HG02623 (cell line): ENCODE data around the gene POLE.

ENCODE experiments used
- ATAC-seq: cut with Tn5 transposase; IDR thresholded peaks from one replicate; pipeline ENCODE4 v1.9.1; 2021; ENCODE audit warnings: moderate library complexity; ENCODE audit not compliant: unreplicated experiment

Gene POLE

DNA sequence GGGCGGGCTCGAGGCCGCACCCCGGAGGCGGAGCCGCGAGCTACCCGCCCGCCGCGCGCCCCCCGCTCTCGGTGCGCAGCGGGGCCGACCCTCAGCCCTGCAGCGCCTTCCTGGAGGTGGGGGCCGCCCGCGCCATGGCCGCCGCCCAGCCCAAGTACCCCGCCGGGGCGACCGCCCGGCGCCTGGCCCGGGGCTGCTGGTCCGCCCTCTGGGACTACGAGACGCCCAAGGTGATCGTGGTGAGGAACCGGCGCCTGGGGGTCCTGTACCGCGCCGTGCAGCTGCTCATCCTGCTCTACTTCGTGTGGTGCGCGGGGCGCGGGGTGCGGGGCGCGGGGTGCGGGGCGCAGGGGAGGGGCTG is 68.5 kb downstream of the POLE start, which contains the start of gene P2RX2:
P2RX2 (plus strand) TSS at position 94 of the 361 bp plus-strand sequence; CDS start at position 135, 41 bp downstream.
- no peak for ATAC-seq

DNA sequence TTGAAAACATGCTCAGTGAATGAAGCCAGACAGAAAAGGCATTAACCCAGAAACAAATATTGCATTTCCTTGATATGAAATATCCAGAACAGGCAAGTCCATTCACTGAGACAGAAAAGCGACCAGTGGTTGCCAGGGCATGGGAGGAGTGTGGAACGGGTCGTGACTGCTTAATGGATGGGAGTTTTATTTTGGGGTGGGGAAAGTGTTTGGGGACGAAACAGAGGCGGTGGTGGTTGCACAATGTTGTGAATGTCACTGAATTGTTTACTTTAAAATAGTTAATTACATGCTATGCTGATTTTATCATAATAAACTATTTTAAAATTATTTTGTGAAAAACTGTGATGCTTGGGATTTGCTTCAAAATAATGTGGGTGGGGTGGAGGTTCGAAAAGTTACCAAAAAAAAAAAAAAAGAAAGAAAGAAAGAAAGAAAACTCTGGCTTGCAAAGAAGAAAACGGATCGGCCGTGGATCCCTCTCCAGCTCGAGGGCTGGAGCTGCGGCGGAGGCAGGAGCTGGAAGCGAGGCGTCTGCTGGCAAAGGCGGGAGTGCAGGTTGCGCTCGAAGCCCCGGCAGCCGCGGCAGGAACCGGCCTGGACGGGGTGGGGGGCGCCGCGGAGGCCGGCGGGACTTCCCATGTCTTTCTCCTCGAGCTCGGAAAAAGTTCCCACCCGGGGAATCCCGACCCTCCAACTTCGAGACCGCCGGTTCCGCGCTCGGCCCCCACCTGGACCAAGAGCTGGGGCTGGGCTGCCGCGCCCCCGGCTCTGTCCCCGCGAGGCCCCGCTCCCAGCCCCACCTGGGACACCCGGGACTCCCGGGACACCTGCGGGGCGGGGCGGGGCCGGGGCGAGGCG is 69.1 kb downstream of the POLE start:
- ATAC-seq = no peak

DNA sequence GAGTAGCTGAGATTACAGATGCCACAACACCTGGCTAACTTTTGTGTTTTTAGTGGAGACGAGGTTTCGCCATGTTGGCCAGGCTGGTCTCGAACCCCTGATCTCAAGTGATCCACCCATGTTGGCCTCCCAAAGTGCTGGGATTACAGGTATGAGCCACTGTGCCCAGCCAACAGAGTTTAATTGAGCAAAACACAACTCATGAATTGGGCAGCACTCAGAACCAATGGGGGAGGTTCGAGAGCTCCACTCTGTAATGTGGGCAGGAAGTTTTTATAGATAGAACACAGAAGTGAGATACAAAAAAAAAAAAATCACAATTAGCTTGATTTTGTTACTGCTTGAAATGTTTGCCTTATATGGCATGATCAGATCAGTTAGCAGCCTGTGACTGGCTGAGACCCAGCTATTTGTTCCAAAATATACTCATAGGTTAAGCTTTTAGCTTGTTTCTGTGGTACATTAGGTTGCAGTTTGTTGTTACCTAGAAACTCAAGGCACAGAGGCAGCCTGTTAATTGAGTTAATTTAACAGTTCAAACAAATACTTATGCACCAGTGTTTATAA is 69.9 kb downstream of the POLE start:
- no peak for ATAC-seq

DNA sequence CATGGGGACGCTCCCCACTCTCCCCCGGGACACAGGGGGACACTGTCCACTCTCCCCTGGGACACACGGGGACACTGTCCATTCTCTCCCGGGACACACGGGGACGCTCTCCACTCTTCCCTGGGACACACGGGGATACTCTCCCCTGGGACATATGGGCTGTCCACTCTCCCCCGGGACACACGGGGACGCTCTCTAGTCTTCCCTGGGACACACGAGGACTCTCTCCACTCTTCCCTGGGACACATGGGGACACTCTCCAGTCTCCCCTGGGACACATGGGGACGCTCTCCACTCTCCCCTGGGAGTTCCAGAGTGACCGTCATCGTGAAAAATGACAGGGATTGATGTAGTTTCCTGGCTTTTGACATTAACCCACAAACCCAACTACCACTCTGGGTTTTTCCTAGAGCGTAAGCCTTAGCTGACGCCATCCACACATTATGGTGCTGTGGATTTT is 71.5 kb downstream of the POLE start:
- no peak for ATAC-seq

DNA sequence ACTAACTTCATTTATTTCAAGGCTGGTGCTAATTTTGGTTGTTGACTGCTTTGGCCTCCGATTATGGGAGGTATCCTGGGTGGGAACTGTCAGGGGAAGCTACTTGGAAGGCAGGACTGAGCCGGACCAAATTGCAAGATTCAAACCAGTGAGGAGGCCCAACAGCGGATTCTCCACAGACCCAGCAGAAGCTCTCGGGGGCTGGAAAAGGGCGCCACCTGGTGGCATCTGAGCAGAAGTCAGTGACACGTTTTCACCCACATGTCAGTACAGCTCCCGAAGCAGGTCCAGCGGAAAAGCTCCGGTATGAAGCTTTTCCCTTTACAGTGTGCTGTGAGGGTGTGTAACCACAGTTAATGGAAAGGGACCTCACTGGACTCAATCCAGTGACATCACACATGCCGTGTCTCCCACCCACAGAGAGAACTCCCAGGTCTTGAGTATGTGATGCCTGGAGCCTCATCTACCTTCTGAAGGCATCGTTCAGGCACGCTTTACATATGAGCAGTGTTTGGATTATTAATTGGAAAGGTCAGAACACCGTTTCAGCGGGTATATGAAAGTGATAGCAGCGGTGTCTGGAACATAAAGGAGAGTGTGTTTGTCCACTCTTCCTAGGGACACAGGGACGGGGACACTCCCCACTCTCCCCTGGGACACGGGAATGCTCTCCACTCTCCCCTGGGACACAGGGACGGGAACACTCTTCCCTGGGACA is 72.1 kb downstream of the POLE start:
- ATAC-seq = no peak

DNA sequence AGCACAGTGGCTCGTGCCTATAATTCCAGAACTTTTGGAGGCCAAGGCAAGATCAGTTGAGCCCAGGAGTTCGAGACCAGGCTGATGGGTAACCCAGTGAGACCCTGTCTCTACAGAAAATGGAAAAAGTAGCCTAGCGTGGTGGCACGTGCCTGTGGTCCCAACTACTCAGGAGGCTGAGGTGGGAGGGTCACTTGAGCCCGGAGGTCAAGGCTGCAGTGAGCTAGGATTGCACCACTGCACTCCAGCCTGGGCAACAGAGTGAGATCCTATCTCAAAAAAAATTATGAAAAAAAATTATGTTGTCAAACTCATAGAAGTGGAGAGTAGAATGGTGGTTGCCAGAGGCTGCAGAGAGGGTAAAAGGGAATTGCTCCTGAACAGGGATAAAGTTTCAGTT is 73.1 kb downstream of the POLE start:
- ATAC-seq = no peak

DNA sequence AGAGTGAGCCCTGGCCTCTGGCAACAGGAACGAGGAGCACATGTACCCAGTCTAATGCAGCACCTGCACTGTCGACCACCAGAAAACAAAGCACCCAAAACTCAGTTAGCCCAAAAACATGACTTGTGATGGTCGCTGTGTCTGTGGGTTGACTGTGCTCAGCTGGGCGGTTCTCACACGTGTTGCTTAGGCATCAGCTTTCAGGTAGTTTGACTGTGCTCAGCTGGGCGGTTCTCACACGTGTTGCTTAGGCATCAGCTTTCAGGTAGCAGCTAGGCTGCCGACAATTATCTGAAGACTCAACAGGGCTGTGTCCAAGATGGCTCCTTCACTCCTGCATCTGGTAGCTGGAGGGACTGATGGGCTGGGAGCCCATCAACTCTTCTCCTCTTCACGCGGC is 75.5 kb downstream of the POLE start:
- no peak for ATAC-seq

DNA sequence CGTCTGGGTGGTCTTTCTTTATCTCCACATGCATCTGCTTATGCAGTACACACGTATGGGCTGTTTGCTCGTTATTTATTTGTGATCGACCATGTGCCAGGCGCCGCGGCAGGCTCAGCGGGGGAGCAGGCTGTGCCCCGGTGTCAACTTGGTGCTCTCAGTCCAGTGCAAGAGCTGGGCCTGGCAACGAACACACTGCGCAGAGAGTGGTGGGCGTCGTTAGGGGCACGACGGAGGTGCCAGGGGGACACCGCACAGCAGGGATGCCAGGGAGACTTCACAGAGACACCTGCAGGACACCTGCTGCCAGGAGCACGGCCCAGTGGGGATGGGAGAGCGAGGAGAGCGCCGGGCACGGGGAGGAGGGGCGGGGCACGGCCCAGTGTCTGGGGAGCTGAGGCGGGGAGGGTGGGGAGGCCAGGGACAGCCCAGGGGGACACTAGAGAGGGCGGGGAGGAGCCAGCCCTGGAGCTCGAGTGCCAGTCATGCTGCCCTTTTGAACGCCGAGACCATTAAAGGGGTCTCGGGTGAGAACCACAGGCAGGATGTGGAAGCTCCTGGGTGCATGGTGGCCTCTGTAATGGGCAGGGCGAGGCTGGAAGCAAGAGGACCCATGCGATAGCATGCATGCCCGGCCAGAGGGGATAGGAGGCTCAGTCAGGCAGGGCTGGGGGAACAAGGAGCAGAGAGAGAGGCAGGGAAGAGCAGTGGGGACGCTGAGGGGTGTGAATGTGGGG is 76.1 kb downstream of the POLE start:
- ATAC-seq = no peak

DNA sequence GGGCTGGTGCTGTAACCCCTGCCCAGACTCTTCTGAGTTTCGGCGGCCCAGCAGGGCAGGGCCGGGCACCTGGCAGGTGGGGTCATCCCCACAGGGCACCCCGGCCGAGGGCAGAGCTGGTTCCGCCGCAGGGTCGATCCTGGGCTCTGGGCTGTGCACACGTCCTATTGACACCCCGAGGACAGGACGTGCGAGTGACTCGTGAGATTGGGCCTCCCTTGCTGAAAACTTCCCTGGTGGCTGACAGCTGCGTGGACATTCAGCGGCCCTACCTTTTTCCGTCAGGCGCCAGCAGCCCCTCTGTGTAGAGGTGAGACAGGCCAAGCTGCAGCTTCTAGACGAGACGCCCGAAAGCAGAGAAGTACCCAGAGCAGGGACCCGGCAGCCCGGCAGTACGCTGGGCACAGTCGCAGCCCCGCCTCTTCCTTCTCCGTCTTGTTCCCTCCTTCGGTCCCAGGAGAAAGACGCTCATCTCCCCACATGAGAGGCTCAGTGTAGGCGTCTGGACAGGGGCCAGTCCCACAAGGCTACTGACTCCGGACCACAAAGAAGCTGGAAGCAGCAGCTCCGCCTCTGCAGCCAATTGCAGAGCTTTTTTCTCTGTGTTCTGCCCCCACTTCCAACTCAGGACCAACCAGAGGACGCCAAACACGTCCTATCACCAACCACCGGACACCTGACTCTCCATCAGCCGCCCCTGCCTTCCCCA is 76.9 kb downstream of the POLE start, which contains the start of gene LRCOL1:
LRCOL1 (minus strand) TSS at position 532 of the 709 bp plus-strand sequence. CDS start 4,331 bp downstream, outside the sequence.
- ATAC-seq = no peak

DNA sequence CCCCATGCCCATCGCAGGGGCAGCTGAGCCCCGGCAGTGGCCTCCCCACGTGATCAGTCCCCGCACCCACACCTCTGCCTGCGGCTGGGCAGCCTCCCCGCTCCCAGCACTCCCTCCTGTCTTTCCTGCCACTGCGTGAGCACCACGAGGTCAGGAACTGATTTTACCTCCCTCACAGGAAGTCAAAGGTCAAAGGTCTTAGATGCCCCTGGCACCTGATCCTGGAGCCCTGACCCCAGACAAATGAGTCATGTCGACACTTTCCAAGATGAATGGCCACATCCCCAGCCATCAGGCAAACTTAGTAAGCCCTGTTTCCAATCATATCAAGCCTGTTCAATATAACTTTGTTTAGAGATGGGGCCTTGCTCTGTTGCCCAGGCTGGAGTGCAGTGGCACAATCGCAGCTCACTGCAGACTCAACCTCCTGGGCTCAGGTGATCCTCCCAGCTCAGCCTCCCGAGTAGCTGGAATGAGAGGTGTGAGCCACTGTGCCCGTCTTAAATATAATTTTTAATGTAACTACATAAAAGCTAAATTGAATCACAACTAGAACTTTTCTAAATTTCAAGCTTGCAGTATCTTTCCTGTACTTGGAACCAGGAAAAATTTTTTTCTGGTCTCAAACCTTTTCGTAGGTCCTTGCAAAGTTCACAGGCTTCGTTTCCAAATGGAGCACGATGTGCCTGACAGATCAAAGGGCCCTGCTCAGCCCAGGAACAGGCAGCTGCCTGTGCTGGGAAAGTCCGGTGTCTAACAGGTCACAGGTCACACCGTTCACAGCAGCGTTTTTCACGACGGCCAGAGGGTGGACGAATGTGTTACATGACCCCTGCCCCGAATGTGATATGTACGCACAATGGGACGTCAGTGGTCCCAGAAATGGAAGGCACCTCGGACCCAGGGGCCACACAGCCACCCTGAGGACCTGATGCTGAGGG is 78.6 kb downstream of the POLE start:
- no peak for ATAC-seq

DNA sequence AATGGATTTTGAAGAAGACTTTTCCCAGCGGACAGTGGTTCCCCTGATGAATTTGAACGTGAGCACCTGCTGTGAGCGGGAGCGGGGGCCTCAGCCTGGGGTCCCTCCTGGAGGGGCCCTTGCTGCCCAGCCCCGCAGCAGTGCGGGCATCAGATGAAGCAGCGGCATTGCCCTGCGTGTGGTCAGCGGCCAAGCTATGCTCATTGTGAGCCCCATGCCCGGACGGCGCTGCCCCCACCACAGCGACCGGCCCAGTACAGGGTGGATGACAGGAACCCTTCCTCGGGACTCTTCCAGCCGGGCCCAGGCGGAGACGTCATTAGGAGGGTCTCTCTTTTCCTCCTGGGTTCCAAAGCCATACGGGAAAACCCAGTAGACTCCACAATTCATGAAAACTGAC is 80.2 kb downstream of the POLE start:
- ATAC-seq = no peak

DNA sequence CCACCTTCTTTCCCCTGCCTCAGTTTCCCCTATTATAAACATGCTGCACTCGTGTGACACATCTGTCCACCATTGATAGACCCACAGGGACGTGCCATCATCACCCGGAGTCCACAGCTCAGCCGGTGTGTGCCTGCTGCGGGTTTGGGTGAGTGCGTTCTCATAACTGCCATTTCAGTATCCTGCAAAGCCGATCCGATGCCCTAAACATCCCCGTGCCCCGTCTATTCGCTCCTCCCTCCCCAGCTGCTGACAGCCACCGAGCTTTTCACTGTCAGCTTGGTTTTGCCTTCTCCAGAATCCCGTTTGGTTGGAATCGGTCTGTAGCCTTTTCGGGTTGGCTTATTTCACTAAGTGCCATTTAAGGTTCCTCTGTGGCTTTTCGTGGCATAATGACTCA is 80.7 kb downstream of the POLE start:
- no peak for ATAC-seq

DNA sequence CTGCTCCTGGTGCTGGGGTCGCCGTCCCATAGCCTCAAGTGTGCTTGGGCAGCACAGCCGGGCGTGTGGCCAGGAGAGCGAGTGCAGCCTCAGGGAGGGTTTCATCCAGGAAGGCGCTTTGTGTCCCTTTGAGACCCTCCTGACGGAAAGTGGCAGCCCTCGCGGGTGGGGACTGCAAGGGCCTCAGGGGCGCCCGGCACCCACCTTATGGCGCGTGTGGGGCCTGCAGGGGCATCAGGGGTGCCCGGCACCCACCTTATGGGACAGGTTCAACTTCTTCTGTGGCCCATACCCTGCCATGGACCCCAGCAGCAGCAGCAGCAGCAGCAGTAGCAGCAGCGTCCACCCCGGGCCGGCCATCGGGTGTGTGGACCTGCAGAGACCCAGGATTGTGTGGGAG is 81.2 kb downstream of the POLE start:
- ATAC-seq = no peak

DNA sequence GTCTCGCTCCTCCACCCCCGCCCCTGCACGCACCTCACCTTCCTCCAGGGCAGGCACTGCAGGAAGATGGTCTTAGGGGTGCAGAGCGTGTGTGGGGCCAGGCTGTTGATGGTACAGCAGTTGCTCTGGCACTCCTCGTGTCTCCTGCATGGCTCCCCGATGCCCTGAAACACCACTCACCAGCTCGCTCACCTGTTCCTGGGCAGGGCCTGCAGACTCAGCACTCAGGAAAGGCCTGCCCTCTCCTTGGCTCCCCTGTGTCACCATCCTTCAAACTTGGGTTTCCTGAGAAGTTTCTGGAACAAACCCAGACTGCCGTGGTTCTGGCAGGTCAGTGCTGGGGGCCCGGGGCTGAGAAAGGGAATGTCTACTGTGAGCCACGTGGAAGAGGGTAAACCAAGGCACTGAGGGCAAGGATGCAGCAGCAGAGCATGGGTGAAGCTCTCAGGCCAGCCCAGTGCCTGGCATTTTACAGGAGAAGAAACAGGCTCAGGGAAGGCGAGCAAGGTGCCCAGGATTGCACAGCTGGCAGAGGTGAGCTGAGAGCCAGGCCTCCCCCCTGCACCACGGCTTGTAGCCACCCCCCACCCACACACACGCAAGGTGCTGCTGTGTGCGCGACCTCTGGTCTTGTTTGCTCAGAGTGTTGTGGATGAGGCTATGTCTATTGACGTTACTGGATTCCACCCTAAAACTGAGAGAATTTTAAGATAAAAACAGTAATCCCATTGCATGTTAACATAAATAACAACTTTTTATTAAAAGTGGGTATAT is 82.3 kb downstream of the POLE start:
- no peak for ATAC-seq

DNA sequence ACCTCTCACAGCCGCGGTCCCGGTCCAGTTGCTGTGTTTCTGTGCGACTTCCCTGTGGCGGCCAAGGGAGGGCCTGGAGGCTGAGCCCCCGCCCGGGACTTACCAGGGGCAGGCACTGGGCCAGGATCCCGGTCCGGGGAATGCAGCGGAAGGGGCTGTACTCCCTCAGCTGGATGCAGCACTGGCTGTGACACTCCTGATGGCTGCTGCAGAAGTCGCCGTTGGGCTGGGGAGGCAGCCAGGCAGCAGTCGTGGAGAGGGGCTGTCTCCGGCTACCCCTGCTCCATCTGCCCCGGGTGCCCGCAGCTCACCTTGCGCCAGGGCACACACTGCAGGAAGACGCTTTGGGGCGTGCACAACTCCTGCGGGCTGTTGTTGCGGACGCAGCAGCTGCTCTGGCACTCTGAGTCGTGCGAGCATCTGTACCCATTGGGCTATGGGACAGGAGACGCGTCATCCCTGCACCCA is 83.0 kb downstream of the POLE start:
- ATAC-seq = no peak

DNA sequence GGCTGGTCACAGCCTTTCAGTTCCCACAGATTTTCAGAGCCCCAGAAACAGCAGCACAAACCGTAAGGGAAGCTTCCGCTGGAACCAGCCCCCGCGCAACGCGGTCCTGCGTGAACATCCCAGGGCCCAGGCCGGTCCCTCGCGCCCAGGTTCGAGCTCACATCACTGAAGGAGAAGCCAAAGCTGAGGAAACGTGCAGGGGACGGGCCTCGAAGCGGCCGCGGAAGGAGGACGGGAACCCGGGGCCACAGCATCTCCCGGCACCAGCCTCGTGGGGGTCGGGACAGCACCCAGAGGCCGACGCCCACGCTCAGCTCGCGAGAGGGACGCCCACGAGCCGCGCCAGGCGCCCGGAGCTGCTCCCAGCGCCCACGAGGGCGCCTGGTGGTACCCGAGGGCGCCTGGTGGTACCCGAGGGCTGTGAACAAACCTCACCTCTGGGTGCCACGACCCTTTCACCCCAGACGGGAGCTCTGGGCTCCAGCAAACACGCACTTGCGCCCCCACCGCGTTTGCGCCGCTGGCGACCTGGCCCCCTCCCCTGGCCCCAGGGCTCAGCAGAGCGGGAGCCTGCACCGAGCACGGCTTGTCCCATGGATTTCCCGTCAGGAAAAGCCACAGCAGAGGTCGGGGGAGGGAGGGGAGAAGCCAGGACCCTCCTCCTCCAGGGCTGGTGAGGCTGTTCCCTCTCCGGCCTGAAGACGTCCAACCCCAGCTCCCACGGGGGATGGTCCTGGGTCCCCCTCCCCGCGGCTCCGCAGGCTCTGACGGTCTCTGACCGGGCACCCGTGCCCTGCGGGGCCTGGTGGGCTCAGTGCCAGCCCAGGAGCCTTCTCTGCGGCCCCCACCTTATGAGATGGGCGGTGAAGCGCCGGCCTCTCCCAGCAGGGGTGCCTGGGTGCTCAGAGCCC is 83.6 kb downstream of the POLE start:
- no peak for ATAC-seq

DNA sequence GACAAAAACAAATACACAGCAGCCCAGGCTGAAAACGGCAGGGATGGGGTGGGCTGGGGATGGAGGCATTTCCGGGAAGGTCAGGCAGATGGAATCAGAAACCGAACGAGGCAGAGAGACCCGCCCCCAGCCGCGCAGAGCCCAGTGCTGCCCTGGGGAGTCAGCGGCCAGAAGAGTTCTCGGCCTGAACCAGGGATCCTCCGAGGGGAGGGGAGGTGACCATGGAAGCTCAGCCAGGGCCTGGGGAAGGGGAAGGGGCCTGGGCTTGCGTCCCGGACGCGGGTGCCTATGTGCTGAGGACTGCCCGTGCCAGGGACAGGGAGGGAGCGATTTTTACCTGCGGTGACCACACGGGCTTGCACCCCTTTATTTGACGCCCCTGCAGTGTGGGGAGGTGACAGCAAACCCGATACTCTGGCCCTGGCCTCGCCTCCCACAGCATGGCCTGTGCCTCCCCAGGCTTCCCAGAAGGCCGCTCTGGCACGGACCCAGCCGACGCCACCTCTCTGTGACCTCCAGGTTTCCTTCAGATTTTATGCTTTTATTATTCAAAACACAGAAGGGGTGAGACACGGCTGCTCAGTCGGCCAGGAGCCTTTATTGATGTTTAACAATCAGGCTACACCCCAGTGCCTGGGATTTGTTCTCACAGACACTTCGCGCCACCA is 84.4 kb downstream of the POLE start:
- no peak for ATAC-seq
